ENCODE results near the gene VIPAS39.

The VIPAS39 gene

DNA sequence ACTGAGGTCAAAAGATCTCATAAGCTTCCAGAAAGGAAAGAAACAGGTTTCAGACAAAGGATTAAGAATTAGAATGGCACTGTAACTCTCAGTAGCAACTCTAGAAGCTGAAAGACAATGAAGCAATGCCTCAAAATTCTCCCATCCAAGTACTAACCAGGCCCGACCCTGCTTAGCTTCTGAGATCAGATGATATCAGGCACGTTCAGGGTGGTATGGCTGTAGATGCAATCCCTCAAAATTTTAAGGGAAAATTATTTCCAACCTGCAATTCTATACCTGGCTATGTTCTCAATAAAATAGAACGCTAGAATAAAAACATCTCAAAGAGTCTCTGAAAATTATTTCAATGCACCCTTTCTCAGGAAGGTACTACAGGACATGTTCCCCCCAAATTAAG lies 53.6 kb downstream of the VIPAS39 start:
- Histone ChIP-seq H3K79me2 (ENCODE audit: low read length) (no peaks in the 10 kb centered on the region), H3K4me1 (ENCODE audit: low read length) (no peaks in the 10 kb centered on the region), H3K9me3 (ENCODE audit: insufficient read depth, low read length) (no peaks in the 10 kb centered on the region), H3K36me3 (replicated peaks; ENCODE audit: low read depth, low read length) (no peaks in the 10 kb centered on the region), H2AFZ (ENCODE audit: low read depth, low read length) (no peak overlapping the region), H3K4me2 (ENCODE audit: low read length) (no peak overlapping the region), H3K4me3 (ENCODE audit: low read length) (no peak overlapping the region), H3K27ac (ENCODE audit: low read length) (no peak overlapping the region), H3K9ac (ENCODE audit: low read length) (no peak overlapping the region), H3K27me3 (ENCODE audit: low read depth, low read length) (no peaks in the 10 kb centered on the region), H4K20me1 (ENCODE audit: insufficient read depth, low read length) (no peaks in the 10 kb centered on the region)
- TF ChIP-seq EZH2phosphoT487 (IDR thresholded peaks at IDR 0.05; ENCODE audit: low read depth) = no peak
- TF ChIP-seq, protein P1, sequence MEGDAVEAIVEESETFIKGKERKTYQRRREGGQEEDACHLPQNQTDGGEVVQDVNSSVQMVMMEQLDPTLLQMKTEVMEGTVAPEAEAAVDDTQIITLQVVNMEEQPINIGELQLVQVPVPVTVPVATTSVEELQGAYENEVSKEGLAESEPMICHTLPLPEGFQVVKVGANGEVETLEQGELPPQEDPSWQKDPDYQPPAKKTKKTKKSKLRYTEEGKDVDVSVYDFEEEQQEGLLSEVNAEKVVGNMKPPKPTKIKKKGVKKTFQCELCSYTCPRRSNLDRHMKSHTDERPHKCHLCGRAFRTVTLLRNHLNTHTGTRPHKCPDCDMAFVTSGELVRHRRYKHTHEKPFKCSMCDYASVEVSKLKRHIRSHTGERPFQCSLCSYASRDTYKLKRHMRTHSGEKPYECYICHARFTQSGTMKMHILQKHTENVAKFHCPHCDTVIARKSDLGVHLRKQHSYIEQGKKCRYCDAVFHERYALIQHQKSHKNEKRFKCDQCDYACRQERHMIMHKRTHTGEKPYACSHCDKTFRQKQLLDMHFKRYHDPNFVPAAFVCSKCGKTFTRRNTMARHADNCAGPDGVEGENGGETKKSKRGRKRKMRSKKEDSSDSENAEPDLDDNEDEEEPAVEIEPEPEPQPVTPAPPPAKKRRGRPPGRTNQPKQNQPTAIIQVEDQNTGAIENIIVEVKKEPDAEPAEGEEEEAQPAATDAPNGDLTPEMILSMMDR (IDR thresholded peaks at IDR 0.05; ENCODE audit: low read depth, low read length) = no peak

DNA sequence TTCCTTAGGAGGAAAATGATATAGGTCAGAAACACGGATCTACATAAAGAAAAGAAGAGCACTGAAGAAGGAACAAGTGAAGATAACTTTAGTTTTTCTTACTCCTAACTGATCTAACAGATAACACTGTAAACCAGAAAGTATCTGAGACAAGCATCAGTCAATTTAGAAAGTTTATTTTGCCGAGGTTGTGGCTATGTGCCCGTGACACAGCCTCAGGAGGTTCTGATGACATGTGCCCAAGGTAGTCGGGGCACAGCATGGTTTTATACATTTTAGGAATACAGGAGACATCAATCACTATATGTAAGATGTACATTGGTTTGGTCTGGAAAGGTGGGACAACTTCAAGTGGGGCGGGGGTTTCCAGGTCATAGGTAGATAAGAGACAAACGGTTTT lies 57.2 kb downstream of the VIPAS39 start:
- Histone ChIP-seq H3K4me2 (ENCODE audit: low read length) (no peak overlapping the region), H3K4me1 (ENCODE audit: low read length) (no peaks in the 10 kb centered on the region), H3K36me3 (replicated peaks; ENCODE audit: low read depth, low read length) (no peaks in the 10 kb centered on the region), H3K27ac (ENCODE audit: low read length) (no peak overlapping the region), H2AFZ (ENCODE audit: low read depth, low read length) (no peak overlapping the region), H3K79me2 (ENCODE audit: low read length) (no peaks in the 10 kb centered on the region), H3K9me3 (ENCODE audit: insufficient read depth, low read length) (no peaks in the 10 kb centered on the region), H3K4me3 (ENCODE audit: low read length) (no peak overlapping the region), H4K20me1 (ENCODE audit: insufficient read depth, low read length) (no peaks in the 10 kb centered on the region), H3K27me3 (ENCODE audit: low read depth, low read length) (no peaks in the 10 kb centered on the region), H3K9ac (ENCODE audit: low read length) (no peak overlapping the region)
- TF ChIP-seq EZH2phosphoT487 (IDR thresholded peaks at IDR 0.05; ENCODE audit: low read depth) = no peak
- TF ChIP-seq, protein P1 (IDR thresholded peaks at IDR 0.05; ENCODE audit: low read depth, low read length) = no peak

DNA sequence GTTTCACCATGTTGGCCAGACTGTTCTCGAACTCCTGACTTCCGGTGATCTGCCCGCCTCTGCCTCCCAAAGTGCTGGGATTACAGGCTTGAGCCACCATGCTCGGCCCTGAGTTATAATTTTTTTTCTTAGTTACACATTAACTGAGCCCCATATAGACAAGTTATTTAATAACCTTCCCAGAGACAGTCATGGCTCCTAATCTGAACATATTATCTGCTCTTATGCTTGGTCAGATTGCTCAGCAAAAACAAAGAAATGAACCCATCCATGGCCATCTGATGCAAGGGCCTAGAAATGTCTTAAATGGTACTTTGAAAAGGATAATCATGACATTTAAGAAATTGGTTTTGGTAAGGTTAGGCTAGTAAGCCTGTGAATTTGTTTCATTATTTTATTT lies 67.2 kb downstream of the VIPAS39 start:
- Histone ChIP-seq H3K27me3 (ENCODE audit: low read depth, low read length) (no peaks in the 10 kb centered on the region), H3K4me3 (ENCODE audit: low read length) (no peak overlapping the region), H3K4me2 (ENCODE audit: low read length) (no peak overlapping the region)

DNA sequence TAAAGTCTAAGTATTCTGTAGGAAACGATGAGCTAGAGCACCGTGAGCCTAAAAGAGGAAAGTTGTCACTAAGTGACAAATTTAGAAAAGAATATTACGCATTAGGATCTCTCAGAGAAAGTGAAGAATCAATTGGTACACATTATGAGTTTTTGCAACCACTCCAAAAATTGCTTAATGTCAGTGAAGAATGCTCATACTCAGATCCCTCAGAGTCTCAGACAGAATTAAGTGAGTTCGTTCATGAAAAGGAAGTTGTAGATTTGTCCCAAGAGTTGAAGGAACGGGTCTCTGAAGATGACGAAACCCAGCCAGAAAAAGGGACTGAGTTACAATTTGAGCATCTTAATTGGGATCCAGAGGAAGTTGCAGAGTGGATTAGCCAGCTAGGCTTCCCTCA lies 78.7 kb downstream of the VIPAS39 start:
- Histone ChIP-seq H3K4me1 (ENCODE audit: low read length) (peaks cover 28% of the 10 kb centered on the region), H3K79me2 (ENCODE audit: low read length) (peaks cover 31% of the 10 kb centered on the region), H3K9ac (ENCODE audit: low read length) (no peak overlapping the region), H3K27ac (ENCODE audit: low read length) (no peak overlapping the region), H3K4me3 (ENCODE audit: low read length) (no peak overlapping the region), H4K20me1 (ENCODE audit: insufficient read depth, low read length) (no peaks in the 10 kb centered on the region), H2AFZ (ENCODE audit: low read depth, low read length) (no peak overlapping the region), H3K4me2 (ENCODE audit: low read length) (no peak overlapping the region), H3K36me3 (replicated peaks; ENCODE audit: low read depth, low read length) (peaks cover 11% of the 10 kb centered on the region), H3K9me3 (ENCODE audit: insufficient read depth, low read length) (no peaks in the 10 kb centered on the region), H3K27me3 (ENCODE audit: low read depth, low read length) (no peaks in the 10 kb centered on the region)
- no peak for TF ChIP-seq EZH2phosphoT487 (IDR thresholded peaks at IDR 0.05; ENCODE audit: low read depth)
- TF ChIP-seq, protein P1 (IDR thresholded peaks at IDR 0.05; ENCODE audit: low read depth, low read length) = no peak

More for the DNA sequence above, 67.2 kb downstream of the VIPAS39 start:
- TF ChIP-seq EZH2phosphoT487 (IDR thresholded peaks at IDR 0.05; ENCODE audit: low read depth) = no peak
- TF ChIP-seq, protein P1 (IDR thresholded peaks at IDR 0.05; ENCODE audit: low read depth, low read length) = no peak
- H4K20me1 ChIP-seq (ENCODE audit: insufficient read depth, low read length) = no peaks in the 10 kb centered on the region
- H3K27ac ChIP-seq (ENCODE audit: low read length) = no peak overlapping the region
- H3K79me2 ChIP-seq (ENCODE audit: low read length) = no peaks in the 10 kb centered on the region
- H3K36me3 ChIP-seq (replicated peaks; ENCODE audit: low read depth, low read length) = no peaks in the 10 kb centered on the region
- no peaks in the 10 kb centered on the region for H3K4me1 ChIP-seq (ENCODE audit: low read length)
- H3K9me3 ChIP-seq (ENCODE audit: insufficient read depth, low read length) = no peaks in the 10 kb centered on the region
- no peak overlapping the region for H2AFZ ChIP-seq (ENCODE audit: low read depth, low read length)
- no peak overlapping the region for H3K9ac ChIP-seq (ENCODE audit: low read length)

Measured in OCI-LY3 (cell line).